Stimulated activated CD8-positive, alpha-beta memory T cell treated with anti-CD3 and anti-CD28 coated beads, Interleukin-7, amount 100 ng/mL, for 4 hours (primary cell): Measurements from ENCODE around the gene TAS1R3.
A peak's percentile ranks its signal among the peaks of the same experiment; 100 is the strongest.

Experiments used
- DNase-seq, 2 donors: peaks; one replicate each; pipeline ENCODE4 v3.0.0-alpha.2; 2020; ENCODE audit warnings: low read depth in 2 of 2

TAS1R3 gene

DNA sequence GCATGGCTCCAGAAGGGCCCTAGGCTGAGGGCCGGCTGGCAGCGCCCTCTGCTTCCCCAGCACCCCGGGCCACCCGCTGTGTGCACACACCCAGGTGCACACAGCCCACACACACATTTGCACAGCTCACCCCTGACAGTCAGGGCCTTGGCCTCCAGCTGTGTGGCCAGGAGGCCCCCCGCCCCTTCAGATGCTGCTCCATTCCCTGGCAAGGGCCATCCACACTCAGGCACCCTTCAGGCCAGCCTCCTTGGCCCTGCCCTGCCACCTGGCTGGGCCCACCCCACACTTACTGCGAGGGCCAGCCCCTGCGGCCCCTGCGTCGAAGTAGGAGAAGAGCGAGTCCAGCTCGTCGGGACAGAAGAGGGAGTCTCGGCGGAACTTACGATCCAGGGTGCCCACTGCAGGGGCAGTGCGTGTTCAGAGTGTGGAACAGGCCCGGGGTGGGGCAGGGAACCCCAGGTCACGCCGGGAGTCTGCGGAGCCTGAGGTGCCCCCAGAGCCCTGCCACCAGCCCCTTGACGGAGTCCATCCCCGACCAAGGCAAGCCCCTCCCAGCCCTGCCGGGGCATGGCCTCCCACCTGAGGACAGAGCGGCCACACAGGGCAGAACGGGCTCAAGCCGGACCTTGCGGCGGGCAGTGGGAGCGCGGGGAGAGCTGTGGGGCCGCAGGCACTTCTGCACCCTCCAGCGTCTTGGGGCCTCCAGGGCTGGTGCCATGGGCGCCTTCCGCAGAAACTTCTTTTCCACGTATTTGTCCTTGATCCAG, 35.7 kb upstream of the TAS1R3 start:
- DNase-seq, result no peak

DNA sequence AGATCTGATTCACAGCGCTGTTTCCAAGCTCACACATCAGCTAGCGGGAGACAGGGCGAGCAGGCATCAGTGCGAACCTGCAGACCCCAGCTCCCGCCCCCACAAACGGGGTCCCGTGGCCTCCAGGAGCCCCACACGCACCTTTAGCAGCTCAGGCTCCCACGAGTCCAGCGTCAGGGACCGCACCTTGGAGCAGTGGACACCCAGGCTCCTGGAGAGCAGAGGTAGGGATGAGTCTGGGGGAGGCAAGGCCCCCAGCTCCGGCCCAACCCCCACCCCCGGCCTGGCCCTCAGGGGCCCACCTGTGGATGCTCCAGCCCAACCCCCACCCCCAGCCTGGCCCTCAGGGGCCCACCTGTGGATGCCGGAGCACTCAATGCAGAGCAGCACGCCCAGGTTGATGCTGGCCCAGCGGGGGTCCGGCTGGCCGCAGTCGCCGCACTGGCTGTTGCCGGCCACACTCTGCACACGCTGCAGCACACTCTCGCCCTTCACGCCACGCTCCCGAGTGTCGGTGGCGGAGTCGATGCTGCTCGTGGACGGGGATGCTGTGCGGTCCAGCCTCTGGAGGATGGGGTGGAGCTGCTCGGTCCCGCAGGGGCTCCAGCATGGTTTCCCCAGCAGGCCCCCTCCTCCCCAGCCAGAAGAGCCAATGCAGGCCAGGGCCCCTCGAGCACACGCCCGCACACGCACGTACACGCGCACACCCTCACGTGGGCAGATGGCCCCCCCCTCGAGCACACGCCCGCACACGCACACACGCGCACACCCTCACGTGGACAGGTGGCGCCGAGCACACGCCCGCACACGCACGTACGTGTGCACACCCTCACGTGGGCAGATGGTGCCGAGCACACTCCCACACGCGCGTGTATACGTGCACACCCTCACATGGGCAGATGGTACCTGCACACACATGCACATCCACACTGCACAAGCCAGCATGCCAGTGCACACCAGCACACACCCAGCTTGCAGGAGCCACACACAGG, 34.7 kb upstream of the TAS1R3 start:
- DNase-seq, result no peak

DNA sequence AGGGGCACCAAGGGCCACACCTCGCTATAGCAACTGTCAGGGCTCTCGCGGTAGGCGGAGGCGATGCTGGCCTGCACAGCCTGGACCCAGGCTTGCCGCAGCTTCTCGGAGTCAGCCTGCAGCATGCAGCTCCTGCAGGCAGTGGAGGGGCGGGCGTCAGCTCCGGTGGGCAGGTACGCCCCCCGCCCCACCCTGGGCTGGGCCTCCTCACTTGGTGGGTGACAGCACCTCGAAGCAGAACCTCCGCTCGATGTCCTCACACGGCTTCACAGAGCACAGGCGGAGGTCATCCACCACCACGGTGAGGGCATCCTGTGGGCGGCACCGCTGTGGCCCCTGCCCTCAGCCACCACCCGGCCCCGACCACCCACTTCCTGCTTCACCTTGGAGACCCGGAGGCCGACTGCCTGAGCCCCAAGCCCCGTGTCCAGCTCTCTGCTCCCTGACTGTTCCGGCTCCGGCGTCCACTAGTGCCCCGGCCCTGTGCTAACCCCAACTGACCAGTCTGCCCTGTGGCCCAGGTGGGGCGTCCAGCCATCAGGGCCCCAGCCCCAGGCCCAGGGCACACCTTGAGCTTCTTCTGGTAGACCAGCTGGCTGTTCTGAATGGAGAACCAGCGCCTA, 33.2 kb upstream of the TAS1R3 start:
- DNase-seq, result no peak

DNA sequence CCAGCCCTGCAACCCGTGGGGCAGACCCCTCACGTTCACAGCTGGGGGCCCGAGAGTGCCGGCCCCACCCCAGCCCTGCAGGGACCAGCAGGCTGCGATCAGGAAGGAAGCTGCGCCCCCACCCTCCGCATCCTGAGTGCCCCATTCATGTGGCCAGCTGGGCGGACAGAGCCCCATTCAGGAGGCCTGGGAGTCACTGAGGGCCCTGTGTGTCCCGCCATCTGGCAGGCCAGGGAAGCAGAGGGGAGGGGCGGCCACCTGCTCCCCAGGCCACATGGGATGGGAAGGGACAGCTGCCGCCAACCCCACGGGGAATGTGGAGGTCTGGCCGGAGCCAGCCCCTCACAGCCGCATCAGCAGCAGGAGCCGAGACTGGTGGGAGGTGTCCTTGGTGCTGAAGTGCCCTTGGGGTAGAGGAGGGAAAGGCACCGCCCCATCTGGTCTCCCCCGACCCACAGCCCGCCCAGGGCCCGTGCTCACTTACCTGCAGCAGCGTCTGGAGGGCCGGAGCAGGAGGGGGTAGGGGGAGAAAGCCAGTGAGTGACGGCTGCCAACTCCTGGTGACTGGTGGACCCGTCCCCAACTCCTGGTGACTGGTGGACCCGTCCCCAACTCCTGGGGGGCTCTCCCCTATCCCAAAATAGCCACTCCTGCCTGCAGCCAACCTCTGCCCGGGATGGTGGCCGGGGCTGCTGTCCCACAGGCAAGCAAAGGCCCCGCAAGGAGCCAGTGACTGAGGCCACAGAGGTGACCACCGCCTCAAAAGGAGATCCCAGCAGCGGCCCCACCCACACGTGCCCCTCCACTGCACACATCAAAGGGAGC, 32.0 kb upstream of the TAS1R3 start:
- no peak for DNase-seq

DNA sequence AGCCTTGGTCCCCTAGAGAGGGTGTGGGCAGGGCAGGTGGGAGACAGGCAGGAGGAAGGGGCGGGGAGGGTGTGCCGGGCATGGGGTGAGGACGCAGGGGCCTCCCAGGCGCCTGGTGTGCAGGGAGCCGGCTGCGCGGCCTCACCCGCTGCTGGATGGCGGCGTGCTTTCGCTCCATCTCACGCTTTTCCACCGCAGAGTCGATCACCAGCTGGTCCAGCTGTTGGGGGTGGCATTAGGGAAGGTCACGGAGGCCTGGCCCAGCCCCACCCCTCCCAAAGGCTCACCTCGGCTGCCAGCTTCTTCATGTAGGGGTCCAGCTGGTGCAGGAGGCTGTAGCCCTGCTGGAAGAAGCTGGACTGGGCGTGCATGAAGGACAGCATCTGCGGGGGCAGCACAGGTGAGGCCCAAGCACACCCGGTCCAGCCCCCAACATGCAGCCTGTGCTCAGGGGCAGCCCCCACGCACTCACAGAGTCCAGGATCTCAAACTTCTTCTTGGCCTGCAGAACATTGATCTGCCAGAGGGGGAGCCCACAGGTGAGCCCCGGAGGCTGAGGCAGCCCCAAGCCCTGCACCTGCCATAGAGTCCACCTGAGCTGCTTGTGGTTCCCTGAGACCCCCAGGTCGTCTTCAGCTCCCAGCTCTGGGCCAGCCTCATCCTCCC, 31.3 kb upstream of the TAS1R3 start:
- no peak for DNase-seq

DNA sequence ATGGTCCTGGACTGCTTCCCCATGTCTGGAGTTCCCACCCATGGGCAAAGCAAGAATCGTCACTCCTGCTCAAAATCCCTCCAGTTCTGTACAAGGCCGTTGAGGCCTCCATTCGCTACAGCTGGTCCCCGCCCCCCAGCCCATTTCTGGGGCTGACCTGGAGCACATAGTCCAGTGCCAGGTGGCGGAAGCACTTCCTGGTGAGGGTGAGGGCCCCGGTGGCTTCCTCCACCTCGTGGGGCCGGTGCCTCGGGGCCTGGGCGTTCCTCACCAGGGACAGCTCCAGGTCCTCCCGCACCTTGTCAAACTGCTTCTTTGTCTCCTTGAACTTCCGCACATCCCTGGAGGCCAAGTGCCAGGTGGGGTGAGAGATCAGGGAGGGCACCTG, 30.7 kb upstream of the TAS1R3 start:
- DNase-seq, result no peak

DNA sequence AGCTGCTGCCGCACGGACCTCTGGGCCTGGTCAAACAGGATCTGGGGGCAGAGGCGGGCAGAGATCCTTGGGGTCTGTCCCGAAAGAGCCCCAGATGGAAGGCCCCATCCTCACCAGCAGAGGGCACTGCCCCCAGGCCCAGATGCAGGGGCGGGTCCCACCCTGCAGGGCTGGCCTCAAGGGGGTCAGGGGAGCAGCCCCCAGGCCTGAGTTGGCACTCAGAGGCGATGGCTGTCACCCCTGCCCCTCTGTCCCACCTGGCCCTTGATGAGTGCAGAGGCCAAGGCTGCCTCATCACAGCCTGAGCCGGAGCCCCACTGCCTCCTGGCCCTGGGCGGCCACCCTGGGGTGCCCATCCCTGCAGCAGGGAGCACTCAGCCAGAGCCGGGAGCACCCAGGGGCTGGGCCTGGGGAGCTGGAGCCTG, 29.1 kb upstream of the TAS1R3 start:
- DNase-seq, result no peak

DNA sequence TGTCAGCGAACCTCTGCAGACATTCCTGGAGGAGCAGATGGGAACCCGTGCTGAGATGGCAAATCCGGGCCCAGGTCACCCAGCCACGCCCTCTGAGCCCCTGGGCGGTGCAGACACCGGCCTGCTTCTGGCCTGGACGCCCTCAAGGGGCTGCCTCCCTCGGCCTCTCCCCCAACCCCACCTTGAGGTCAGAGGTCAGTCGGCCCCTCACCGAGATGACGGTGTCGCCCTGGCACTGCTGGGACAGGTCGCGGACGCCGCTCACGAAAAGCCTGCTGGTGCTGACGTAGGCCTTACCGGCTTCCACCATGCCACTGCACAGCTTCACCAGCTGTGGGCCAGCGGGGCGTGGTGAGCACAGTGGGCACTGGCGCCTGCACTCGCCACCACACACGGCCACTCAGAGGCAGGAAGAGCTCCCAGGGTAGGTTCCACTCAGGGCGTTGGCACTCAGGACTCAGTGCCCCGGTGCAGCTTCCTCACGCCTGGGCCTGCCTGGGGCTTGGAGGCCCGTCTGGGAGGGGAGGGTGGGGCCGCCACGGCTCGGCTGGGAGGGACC, 28.1 kb upstream of the TAS1R3 start:
- no peak for DNase-seq

DNA sequence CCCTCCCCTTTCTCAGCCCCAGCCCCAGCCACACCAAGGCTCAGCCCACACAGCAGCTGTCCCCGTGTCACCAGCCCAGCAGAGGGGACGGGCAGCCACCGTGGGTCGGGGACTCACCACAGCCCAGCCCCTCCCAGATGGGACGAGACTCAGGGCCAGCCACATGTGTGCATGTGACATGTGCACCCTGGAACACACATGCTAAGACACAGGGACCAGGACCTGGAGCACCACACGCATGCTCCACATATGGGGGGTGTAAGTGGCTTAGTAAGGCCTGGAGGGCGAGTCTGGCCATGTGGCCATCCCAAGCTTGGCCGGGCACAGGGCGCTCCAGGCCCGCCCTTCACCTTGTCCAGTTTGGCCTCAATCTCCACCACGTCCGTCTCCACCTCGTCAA, 27.3 kb upstream of the TAS1R3 start:
- DNase-seq, result no peak

DNA sequence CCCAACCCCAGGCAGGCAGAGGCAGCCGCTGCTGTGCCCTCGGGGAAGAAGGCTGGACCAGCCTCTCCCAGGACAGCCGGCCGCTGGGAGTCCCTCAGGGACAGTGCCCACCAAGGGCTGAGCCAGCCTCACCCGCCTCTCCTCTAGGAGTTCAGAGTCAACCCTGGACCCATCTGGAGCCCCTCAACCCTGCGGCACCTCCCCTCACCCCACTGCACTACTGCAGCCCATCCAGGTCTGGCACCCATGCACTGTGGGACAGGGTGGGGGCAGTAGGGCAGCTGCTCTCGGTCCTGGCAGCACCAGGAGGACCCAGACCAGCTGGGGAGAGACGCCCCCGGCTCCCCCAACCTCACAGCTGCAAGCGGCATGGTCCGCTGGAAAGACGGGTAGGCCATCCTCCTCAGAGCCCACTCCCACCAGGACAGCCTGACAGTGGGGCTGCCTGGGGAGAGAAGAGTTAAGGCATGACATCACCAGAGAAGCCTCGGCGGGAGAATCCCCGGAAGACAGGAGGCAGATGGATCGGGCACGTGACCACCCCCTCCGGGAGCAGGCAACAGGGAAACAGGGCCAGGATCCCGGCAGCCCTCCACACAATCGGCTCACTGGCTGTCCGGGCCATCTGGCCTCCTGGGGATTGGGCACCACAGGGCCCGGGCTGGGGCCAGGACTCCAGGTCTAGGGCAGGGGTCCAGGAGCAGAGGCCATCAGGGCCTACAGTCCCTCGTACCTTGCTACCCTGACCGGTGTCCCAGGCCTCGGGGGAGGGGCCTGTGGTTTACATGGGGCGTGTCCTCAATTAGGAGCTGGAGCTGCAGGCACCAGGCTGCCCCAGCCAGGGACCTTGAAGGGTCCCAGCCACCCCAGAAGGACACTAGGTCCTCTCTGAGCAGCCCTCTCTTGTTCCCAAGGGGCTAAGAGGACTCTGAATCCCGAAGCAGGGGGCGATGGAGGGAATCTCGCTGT, 26.5 kb upstream of the TAS1R3 start:
- DNase-seq, result no peak

DNA sequence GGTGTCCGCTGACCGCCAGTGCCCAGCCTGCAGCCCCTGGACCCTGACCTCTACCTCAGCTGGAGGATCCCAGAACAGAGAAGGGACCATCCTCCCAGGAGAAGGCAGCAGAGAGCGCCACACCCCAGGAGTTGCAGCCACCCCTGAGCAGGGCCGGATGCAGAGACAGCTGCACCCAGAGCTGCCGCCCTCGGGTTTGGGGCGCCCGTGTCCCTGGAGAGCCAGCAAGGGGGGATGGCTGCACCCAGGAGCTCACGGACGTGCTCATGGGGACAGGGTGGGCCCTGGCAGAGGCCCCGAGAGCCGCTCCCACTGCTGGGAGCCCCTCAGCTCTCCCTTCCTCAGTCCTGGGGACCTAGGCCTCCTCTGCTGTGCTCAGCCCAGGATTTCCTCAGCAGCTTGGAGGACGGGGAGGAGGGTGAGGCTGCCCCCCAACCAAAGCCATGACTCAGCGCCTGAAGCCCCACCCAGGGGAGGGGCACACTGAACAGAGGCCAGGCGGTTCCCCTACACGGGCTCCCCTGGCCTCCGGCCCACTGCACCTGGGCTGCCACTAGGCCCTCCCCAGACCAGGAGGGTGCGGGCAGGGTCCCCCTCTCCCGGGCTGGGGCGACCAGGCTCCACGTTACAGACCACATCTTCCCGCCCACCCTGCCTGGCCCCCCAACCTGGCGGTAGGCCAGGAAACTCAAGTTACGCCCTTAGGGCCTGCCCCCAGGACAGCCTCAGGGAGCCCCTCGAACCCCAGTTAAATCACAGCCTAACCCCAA, 25.6 kb upstream of the TAS1R3 start:
- peak; percentile 54 to 75 for DNase-seq

DNA sequence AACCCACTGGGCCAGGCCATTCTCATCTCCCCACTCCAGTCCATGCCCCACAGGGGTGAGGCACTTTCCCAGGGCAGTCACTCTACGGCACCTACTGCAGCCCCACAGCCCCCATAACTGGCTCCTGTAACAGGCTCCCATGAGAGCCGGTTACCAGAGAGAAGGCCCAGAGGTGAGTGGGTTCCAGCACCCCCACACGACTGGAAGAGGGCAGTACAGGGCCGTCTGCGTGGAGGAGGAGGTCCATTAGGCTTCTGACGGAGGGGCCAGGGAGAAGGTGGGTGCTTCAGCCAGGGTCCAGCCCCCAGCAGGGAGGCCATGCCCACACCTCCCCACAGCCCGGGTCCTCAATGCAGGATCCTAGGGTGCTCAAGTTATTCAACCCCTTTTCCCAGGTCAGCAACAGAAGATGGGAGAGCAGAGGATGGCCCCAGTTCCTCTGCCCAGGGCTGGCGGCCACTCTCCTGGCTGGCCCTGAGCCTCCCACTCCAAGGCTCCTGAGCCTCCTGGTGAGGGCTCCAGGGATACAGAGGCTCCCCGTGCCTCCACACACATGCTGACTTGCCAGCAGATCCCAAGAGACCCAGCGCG, 24.9 kb upstream of the TAS1R3 start:
- no peak for DNase-seq

DNA sequence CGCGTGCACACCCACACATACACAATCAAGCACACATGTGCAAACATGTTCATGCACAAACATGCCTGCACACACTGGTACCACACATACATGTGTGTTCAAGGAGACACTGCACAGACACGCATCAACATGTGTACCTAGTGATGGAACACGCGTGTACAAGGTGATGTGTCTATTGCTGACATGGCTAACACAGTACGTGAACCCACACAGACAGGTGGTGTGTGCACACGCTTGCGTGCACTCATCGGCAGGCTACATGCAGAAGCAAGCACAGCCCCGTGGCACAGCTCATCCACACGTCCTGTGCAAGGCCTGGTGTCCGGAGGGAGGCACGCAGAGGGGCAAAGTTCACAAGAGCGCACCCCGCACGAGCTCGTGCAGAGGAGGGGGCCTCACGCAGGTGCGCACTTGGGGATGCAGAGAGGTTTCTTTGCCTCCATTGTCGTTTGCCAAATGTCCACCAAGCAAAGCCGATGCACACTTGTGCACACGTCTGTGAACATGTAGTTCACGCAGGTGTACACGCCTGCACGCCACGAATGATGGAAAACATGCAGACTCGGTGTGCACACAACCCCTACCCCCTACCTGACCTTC, 24.3 kb upstream of the TAS1R3 start:
- DNase-seq, result no peak

DNA sequence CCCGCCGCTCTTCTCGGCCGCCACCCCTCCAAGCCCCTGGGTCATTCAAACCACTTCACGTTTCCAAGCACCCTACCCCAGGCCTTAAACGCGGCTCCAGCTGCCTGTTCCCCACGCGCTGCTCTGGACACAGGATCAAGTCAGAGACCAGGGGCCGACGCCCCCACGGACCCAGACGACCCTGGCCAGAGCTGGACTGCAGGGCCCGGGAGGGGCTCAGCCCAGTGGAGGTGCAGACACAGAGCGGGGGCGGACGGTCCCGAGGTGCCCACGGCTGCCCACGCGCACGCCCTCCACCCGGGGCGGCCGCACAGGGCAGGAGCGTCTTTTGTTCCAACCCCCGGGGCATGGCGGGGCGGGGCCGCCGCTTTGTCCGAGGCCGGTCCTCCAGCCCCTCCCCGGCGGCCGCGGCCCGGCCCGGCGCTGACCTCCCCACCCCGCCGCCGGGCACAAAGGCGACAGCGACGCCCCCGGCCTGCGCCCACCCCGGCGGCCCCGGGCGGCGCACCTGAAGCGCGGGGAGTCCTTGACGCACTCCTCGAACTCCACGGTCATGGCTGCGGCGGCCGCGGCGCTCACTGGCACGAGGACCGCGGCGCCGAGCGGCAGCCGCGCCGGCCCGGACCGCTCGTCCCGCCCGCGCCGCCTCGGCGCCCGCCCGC, 23.7 kb upstream of the TAS1R3 start:
- DNase-seq, result peak in 1 of 2 donors; percentile 27

DNA sequence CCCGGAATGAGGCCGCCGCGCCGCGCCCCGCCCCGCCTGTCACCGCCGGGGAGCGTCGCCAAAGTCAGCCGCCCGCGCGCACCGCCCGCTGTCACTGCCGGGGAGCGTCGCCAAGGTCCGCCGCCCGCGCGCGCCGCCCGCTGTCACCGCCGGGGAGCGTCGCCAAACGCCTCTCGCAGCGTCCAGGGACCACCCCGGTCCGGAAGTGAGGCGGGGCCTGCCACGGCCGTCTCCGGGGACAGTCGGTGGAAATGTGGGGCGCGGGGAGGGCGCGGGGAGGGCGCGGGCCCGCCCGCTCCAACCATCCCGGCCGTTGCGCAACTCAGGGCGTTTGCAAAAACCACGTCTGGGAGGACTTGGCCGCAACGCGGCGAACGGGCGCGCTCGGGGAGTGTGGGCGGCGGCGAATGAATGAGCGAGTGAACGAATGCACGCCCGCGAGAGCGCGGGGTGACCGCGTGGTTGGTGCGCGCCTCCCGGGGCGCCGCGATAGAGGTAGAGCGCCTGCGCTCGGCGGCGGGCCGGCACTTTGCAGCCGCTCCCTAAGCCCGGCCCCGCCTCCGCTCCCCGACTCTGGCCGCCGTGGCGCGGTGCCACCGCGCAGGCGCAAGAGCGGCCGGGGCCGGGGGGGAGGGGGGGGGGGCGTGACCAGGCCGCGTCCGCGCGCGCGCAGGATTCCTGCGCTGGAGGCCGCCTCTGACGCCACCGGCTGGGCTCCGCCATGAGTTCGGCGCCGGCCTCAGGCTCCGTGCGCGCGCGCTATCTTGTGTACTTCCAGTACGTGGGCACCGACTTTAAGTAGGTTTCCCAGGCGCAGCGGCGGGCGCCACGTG, 22.9 kb upstream of the TAS1R3 start, which contains the start of the genes ACAP3 and PUSL1:
ACAP3 (minus strand) TSS at position 8 of the 833 bp plus-strand sequence. CDS start 115 bp downstream, outside the sequence.
PUSL1 (plus strand) TSS at position 675 of the 833 bp plus-strand sequence; CDS start at position 722, 47 bp downstream.
- peak; percentile 73 to 86 for DNase-seq

DNA sequence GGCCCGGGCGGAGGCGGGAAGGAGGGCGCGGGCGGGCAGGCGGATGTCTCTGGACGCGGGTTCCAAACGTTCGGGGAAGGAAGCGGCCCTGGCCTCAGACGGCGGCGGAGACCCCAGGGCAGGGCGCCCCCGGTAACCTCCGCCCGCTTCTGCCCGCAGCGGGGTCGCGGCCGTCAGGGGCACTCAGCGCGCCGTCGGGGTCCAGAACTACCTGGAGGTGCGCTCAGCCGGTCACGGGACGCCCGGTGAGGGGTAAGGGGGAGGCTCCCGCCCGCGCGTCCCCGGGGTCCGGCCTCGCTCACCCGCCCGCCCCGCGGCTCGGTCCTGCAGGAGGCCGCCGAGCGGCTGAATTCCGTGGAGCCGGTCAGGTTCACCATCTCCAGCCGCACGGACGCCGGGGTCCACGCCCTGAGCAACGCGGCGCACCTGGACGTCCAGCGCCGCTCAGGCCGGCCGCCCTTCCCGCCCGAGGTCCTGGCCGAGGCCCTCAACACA, 22.3 kb upstream of the TAS1R3 start:
- DNase-seq, result no peak
